ENCODE measurements around the gene PRAMEF12. TPM values are rescaled to one million over a fixed set of nuclear protein-coding genes. Genes with fewer than 3 reads are reported as not detected.
"Not testable (repeated sequence)": the region's sequence is repeated elsewhere in the genome, so short reads cannot be mapped to it uniquely, and the experiment has no call there.

The PRAMEF12 gene
- polyA plus RNA-seq: not detected

DNA sequence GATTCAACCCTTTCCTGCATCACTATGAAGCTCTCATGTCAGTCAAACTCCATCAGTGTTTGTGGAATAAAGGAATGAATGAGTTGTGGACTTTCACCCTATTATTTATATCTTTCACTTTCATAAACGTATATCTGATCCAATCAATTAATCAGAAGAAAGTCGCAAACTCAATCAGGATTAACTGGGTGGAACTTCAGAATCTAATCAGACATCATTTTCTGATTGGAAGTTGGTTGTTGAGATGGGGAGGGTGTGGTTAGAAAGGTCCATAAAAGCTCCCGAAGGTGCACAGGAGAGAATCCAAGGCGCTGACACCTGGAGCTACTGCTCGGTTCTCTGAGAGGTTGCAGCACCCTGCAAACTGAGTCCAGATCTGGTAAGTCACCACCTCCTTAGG is at the start of gene PRAMEF12:
Gene PRAMEF12, plus strand, starts transcription at position 301 of the 400 bp plus-strand sequence. CDS start 1,130 bp downstream, outside the sequence.
- 72 to 90% (median 87%) methylated on average over 5 of the region's 5 CpGs for WGBS, 3 donors
- H3K27ac ChIP-seq (ENCODE audit: low read depth, low read length): no peak within 1 kb of the TSS

DNA sequence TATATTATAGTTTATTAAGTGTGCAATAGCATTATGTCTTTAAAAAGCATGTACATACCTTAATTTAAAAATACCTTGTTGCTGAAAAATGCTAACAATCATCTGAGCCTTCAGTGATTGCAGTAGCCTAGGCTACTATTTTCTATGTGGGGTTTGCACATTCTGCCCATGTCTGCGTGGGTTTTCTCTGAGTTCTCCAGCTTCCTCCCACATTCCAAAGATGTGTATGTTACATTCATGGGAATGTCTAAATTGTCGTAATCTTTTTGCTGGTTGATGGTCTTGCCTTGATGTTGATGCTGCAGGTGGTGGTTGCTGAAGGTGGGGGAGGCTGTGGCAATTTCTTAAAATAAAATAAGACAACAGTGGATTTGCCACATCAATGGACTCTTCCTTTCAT is 45.1 kb upstream of the PRAMEF12 start:
- WGBS, 3 donors: 76 to 86% (median 85%) methylated on average over 2 of the region's 2 CpGs
- H3K27ac ChIP-seq (ENCODE audit: low read depth, low read length): no peak overlapping the region

- WGBS, 3 donors: 73 to 88% (median 88%) methylated on average over 1 of the region's 1 CpG
Measured at GRCh38 chr1:12730156-12730555, 43.4 kb upstream of the PRAMEF12 start.

DNA sequence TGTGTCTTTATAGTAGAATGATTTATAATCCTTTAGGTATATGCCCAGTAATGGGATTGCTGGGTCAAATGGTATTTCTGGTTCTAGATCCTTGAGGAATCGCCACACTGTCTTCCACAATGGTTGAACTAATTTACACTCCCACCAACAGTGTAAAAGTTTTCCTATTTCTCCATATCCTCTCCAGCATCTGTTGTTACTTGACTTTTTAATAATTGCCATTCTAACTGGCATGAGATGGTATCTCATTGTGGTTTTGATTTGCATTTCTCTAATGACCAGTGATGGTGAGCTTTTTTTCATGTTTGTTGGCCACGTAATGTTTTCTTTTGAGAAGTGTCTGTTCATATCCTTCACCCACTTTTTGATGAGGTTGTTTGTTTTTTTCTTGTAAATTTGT is 42.5 kb upstream of the PRAMEF12 start:
- H3K27ac ChIP-seq (ENCODE audit: low read depth, low read length): not testable (repeated sequence)
- 57 to 81% (median 77%) methylated on average over 2 of the region's 2 CpGs for WGBS, 3 donors

More at GRCh38 chr1:12730156-12730555, 43.4 kb upstream of the PRAMEF12 start:
- H3K27ac ChIP-seq (ENCODE audit: low read depth, low read length): no peak overlapping the region

- H3K27ac ChIP-seq (ENCODE audit: low read depth, low read length): no peak overlapping the region
- WGBS, 3 donors: 72 to 80% (median 74%) methylated on average over 3 of the region's 3 CpGs
Measured at GRCh38 chr1:12734651-12735050, 38.9 kb upstream of the PRAMEF12 start.

- 88 to 100% (median 92%) methylated on average over 1 of the region's 1 CpG for WGBS, 3 donors
Measured at GRCh38 chr1:12738934-12739333, 34.6 kb upstream of the PRAMEF12 start.

DNA sequence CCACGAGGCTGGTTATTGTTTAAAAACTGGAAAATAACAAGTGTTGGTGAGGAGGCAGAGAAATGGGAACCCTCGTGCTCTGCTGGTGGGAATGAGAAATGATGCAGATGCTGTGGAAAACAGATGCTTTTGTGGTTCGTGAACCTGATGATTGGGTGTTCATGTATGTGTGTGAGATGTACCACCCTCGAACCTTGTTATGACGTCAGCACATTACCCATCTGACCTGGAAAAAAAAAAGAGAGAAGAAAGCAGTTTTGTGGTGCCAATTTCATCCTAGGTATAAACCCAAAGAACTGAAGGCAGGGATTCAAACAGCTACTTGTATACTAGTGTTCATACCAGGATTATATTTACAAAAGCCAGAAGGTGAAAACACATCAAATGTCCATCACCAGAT is 33.9 kb upstream of the PRAMEF12 start:
- H3K27ac ChIP-seq (ENCODE audit: low read depth, low read length): no peak overlapping the region
- WGBS, 3 donors: 71 to 75% (median 75%) methylated on average over 5 of the region's 5 CpGs

More at GRCh38 chr1:12738934-12739333, 34.6 kb upstream of the PRAMEF12 start:
- no peak overlapping the region for H3K27ac ChIP-seq (ENCODE audit: low read depth, low read length)

GRCh38 chr1:12741946-12742345 is 31.6 kb upstream of the PRAMEF12 start:
- WGBS, 3 donors: 74 to 82% (median 82%) methylated on average over 3 of the region's 3 CpGs

DNA sequence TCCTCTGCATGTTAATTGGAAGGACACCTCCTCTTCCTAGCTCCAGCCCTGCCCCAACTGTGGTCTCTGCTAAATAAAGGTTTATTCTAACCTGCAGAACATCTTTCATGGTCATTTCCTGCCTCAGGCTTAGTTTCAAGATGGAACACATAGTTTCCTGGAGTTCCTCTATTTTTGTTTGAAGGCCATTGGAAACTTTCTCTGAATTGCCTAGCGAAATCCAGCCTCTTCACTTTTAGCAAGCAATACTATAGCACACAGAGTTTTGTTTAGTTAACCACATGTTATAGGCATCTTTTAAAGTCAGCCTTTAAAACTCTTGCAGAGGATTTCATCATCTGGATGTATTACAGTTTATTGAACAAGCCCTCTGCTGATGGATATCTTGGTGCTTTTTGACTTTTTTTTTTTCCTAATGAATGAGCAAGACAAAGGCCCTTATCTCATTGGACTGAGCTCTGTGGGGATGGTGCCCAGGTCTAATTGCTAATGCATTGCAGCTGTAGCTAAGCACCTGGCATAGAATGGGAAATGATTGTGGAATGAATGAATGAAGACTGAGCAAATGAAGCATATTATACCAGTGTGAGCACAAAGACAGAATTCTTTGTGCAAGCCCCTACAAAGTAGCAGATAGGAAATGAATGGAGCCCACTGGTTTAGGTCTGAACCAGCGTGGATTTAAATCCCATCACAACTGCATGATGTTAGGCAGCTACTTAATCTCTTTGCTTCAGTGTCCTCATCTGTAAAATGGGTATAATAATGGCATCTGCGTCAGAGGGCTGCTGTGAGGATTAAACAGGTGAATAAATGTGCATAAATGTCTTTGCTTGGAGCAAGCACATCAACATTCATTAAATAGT is 28.2 kb upstream of the PRAMEF12 start:
- WGBS, 3 donors: 70 to 81% (median 71%) methylated on average over 3 of the region's 3 CpGs
- no peak overlapping the region for H3K27ac ChIP-seq (ENCODE audit: low read depth, low read length)

More at GRCh38 chr1:12741946-12742345, 31.6 kb upstream of the PRAMEF12 start:
- no peak overlapping the region for H3K27ac ChIP-seq (ENCODE audit: low read depth, low read length)

GRCh38 chr1:12745992-12746323 is 27.6 kb upstream of the PRAMEF12 start, which contains the start of gene CFAP107:
Gene CFAP107, plus strand, starts transcription at chr1:12746200. Its CDS starts 231 bp downstream, at chr1:12746431.
- WGBS, 3 donors: 11 to 34% (median 31%) methylated on average over 2 of the region's 2 CpGs
- H3K27ac ChIP-seq (ENCODE audit: low read depth, low read length): no peak within 1 kb of the TSS

- no peak overlapping the region for H3K27ac ChIP-seq (ENCODE audit: low read depth, low read length)
Measured at GRCh38 chr1:12748778-12749355, 24.7 kb upstream of the PRAMEF12 start.

- no peak overlapping the region for H3K27ac ChIP-seq (ENCODE audit: low read depth, low read length)
- 83 to 86% (median 85%) methylated on average over 4 of the region's 4 CpGs for WGBS, 3 donors
Measured at GRCh38 chr1:12754738-12755137, 18.8 kb upstream of the PRAMEF12 start.

DNA sequence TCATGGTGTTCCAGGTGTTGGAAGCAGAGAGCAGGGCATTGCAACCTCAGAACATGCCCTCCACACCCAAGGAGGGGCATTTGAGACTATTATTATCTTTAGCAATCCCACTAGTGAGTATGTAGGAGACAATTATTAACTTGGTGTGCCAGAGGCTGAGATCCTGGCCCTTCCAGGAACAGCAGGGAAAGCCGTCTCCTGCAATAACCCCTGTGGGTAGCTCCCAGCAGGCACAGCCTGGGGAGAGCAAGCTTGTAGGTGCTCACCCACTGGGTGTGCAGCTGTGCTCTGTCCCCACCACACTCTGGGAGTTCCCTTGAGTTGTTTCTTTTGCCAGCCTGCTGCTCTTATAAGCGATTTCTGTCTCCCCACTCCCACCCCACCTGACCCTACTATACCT is 17.3 kb upstream of the PRAMEF12 start:
- 43 to 61% (median 54%) methylated on average over 2 of the region's 2 CpGs for WGBS, 3 donors
- H3K27ac ChIP-seq (ENCODE audit: low read depth, low read length): no peak overlapping the region

GRCh38 chr1:12756768-12757413 is 16.6 kb upstream of the PRAMEF12 start:
- no peak overlapping the region for H3K27ac ChIP-seq (ENCODE audit: low read depth, low read length)
- WGBS, 3 donors: 61 to 74% (median 65%) methylated on average over 6 of the region's 6 CpGs

DNA sequence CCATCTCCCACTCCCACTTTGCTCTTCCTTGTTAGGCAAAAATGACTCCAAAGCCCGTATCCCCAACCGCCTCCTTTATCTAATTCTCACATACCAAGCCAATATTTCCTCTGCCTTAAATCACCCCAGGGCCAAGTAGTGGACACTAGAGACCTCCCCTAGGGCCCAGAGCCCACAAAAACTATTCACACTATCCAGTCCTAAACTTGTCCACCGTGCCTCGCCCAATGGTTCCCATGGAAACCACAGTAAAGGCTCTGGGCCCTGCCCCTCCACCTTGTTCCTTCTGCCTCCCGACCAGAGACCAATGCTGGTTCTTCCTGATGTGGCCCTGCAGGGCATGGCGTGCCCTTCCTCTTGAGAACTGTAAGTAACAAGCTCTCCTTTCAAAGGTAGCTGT is 15.7 kb upstream of the PRAMEF12 start:
- 57 to 67% (median 63%) methylated on average over 6 of the region's 6 CpGs for WGBS, 3 donors

GRCh38 chr1:12760256-12760795 is 13.2 kb upstream of the PRAMEF12 start:
- H3K27ac ChIP-seq (ENCODE audit: low read depth, low read length): no peak overlapping the region
- 54 to 66% (median 56%) methylated on average over 7 of the region's 7 CpGs for WGBS, 3 donors

More for the DNA sequence above, 15.7 kb upstream of the PRAMEF12 start:
- no peak overlapping the region for H3K27ac ChIP-seq (ENCODE audit: low read depth, low read length)

GRCh38 chr1:12761781-12762180 is 11.8 kb upstream of the PRAMEF12 start:
- 69 to 78% (median 77%) methylated on average over 5 of the region's 5 CpGs for WGBS, 3 donors
- no peak overlapping the region for H3K27ac ChIP-seq (ENCODE audit: low read depth, low read length)

DNA sequence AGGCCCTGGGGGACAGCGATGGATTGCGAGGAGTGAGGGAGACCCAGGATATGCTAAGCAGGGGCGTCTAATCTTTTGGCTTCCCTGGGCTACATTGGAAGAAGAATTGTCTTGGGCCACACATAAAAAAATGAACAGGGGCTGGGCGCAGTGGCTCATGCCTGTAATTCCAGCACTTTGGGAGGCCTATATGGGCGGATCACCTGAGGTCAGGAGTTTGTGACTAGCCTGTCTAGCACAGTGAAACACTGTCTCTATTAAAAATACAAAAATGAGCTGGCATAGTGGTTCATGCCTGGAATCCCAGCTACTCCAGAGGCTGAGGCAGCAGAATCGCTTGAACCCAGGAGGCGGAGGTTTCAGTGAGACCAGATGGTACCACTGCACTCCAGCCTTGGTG is 10.8 kb upstream of the PRAMEF12 start:
- H3K27ac ChIP-seq (ENCODE audit: low read depth, low read length): no peak overlapping the region
- 81 to 85% (median 83%) methylated on average over 7 of the region's 7 CpGs for WGBS, 3 donors

GRCh38 chr1:12763479-12763878 is 10.1 kb upstream of the PRAMEF12 start:
- no peak overlapping the region for H3K27ac ChIP-seq (ENCODE audit: low read depth, low read length)
- WGBS, 3 donors: 66 to 69% (median 67%) methylated on average over 4 of the region's 4 CpGs

All from adipose tissue (tissue), 3 donors.